Activated naive CD4-positive, alpha-beta T cell treated with anti-CD3 and anti-CD28 coated beads, Interleukin-2, amount 50 U/mL, for 16 hours (primary cell): ENCODE measurements around the gene WDR37.
"Not testable (repeated sequence)": the region's sequence is repeated elsewhere in the genome, so short reads cannot be mapped to it uniquely, and the experiment has no call there.

ENCODE experiments used
- DNase-seq: peaks from one replicate; pipeline ENCODE4 v3.0.0-alpha.2; 2020

Gene WDR37

GRCh38 chr10:1109795-1110673, 53.8 kb downstream of the WDR37 start:
- peak; percentile 79 for DNase-seq

GRCh38 chr10:1110674-1111119, 54.5 kb downstream of the WDR37 start:
- DNase-seq = no peak

- DNase-seq = no peak
Observed at GRCh38 chr10:1114315-1114714, 58.1 kb downstream of the WDR37 start.

GRCh38 chr10:1114719-1115606, 58.8 kb downstream of the WDR37 start:
- DNase-seq = no peak

- DNase-seq = no peak
Observed at GRCh38 chr10:1115607-1115955, 59.4 kb downstream of the WDR37 start.

- DNase-seq = no peak
Observed at GRCh38 chr10:1116051-1116450, 59.9 kb downstream of the WDR37 start.

- DNase-seq = no peak
Observed at GRCh38 chr10:1116696-1117280, 60.6 kb downstream of the WDR37 start.

- no peak for DNase-seq
Observed at GRCh38 chr10:1117651-1118050, 61.5 kb downstream of the WDR37 start.

- DNase-seq = not testable (repeated sequence)
Observed at GRCh38 chr10:1118318-1118717, 62.1 kb downstream of the WDR37 start.

GRCh38 chr10:1119027-1119426, 62.8 kb downstream of the WDR37 start:
- no peak for DNase-seq

- no peak for DNase-seq
Observed at GRCh38 chr10:1119501-1119900, 63.3 kb downstream of the WDR37 start.

GRCh38 chr10:1120306-1120705, 64.1 kb downstream of the WDR37 start:
- no peak for DNase-seq

GRCh38 chr10:1120801-1121211, 64.6 kb downstream of the WDR37 start:
- DNase-seq = no peak

GRCh38 chr10:1121271-1121970, 65.2 kb downstream of the WDR37 start:
- no peak for DNase-seq

- DNase-seq = no peak
Observed at GRCh38 chr10:1122349-1122748, 66.2 kb downstream of the WDR37 start.

GRCh38 chr10:1123198-1123597, 67.0 kb downstream of the WDR37 start:
- DNase-seq = no peak

GRCh38 chr10:1123972-1124371, 67.8 kb downstream of the WDR37 start:
- DNase-seq = no peak

GRCh38 chr10:1124796-1125195, 68.6 kb downstream of the WDR37 start:
- DNase-seq = no peak

GRCh38 chr10:1126461-1126860, 70.3 kb downstream of the WDR37 start:
- no peak for DNase-seq

GRCh38 chr10:1127629-1128028, 71.4 kb downstream of the WDR37 start:
- DNase-seq = no peak

GRCh38 chr10:1128115-1128514, 71.9 kb downstream of the WDR37 start:
- no peak for DNase-seq

- DNase-seq = no peak
Observed at GRCh38 chr10:1128649-1129048, 72.5 kb downstream of the WDR37 start.

GRCh38 chr10:1130226-1130625, 74.0 kb downstream of the WDR37 start:
- no peak for DNase-seq
